Hepatocyte (in vitro differentiated cells): ENCODE measurements around the gene HCST.

Experiments used
- EZH2 ChIP-seq: fragments of 200-600 bp; sonication (generic); IDR thresholded peaks from 2 replicates; pipeline ENCODE4 v1.6.1; 2016; ENCODE audit warnings: antibody characterized with exemption, mild to moderate bottlenecking, borderline replicate concordance
- TF ChIP-seq, protein P1 (sequence below): fragments of 200-600 bp; sonication (generic); IDR thresholded peaks from 2 replicates; pipeline ENCODE4 v1.5.1; 2016; ENCODE audit warnings: antibody characterized with exemption, mild to moderate bottlenecking; ENCODE audit not compliant: poor library complexity

GRCh38 chr19:35944556-35944955 lies 42.2 kb downstream of the HCST start:
- TF ChIP-seq, protein P1, sequence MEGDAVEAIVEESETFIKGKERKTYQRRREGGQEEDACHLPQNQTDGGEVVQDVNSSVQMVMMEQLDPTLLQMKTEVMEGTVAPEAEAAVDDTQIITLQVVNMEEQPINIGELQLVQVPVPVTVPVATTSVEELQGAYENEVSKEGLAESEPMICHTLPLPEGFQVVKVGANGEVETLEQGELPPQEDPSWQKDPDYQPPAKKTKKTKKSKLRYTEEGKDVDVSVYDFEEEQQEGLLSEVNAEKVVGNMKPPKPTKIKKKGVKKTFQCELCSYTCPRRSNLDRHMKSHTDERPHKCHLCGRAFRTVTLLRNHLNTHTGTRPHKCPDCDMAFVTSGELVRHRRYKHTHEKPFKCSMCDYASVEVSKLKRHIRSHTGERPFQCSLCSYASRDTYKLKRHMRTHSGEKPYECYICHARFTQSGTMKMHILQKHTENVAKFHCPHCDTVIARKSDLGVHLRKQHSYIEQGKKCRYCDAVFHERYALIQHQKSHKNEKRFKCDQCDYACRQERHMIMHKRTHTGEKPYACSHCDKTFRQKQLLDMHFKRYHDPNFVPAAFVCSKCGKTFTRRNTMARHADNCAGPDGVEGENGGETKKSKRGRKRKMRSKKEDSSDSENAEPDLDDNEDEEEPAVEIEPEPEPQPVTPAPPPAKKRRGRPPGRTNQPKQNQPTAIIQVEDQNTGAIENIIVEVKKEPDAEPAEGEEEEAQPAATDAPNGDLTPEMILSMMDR = no peak
- TF ChIP-seq EZH2 = no peak
